Spleen (tissue), 11 donors: ENCODE measurements around the gene AIG1. TPM values are rescaled to one million over a fixed set of nuclear protein-coding genes. Genes with fewer than 3 reads are reported as not detected.

Experiments used
- DNase-seq: peaks from one replicate; pipeline ENCODE4 v3.0.0-alpha.2; 2020
- H3K27ac ChIP-seq, 8 donors: fragments of 200-600 bp; sonication (generic) in 7 of 8; 1 replicate in 4 of 8; 2 replicates in 4 of 8; pipeline versions ENCODE4 v1.5.0 to v1.8.0; 2016 to 2021; ENCODE audit warnings: inconsistent platforms in 4 of 8, mild to moderate bottlenecking in 4 of 8, moderate library complexity in 1 of 8
- H3K27me3 ChIP-seq, 7 donors: fragments of 200-600 bp; sonication (generic) in 6 of 7; replicated peaks in 1 of 7; 1 replicate in 4 of 7; 2 replicates in 3 of 7; pipeline versions ENCODE4 v1.5.0 to v1.8.0; 2016 to 2021; ENCODE audit warnings: inconsistent platforms in 3 of 7, mild to moderate bottlenecking in 1 of 7
- H3K36me3 ChIP-seq, 6 donors: fragments of 200-600 bp; sonication (generic) in 5 of 6; 1 replicate in 4 of 6; 2 replicates in 2 of 6; pipeline versions ENCODE4 v1.5.0 to v1.8.0; 2016 to 2021; ENCODE audit warnings: inconsistent platforms in 2 of 6
- H3K4me1 ChIP-seq, 6 donors: fragments of 200-600 bp; sonication (generic) in 5 of 6; 1 replicate in 3 of 6; 2 replicates in 3 of 6; pipeline versions ENCODE4 v1.5.0 to v1.8.0; 2016 to 2021; ENCODE audit warnings: inconsistent platforms in 3 of 6
- H3K4me3 ChIP-seq, 8 donors: fragments of 200-600 bp; sonication (generic) in 7 of 8; 1 replicate in 4 of 8; 2 replicates in 4 of 8; pipeline versions ENCODE4 v1.5.0 to v1.8.0; 2016 to 2021; ENCODE audit warnings: inconsistent platforms in 4 of 8, mild to moderate bottlenecking in 4 of 8, moderate library complexity in 2 of 8
- H3K9me3 ChIP-seq, 8 donors: fragments of 200-600 bp; sonication (generic) in 7 of 8; 1 replicate in 4 of 8; 2 replicates in 4 of 8; pipeline versions ENCODE4 v1.5.0 to v1.8.0; 2016 to 2021; ENCODE audit warnings: inconsistent platforms in 4 of 8
- POLR2A ChIP-seq, 3 donors: fragments of 450-650 bp; IDR thresholded peaks; one replicate each; pipeline ENCODE4 v1.5.1; 2017; ENCODE audit warnings: antibody characterized with exemption in 3 of 3, mild to moderate bottlenecking in 1 of 3
- POLR2AphosphoS5 ChIP-seq, 3 donors: sonication (generic); formaldehyde crosslinking; IDR thresholded peaks; one replicate each; pipeline ENCODE4 v1.5.1; 2017; ENCODE audit warnings: antibody characterized with exemption in 3 of 3
- WGBS, 5 donors: extraction: QIAGEN DNeasy Blood & Tissue Kit in 3 of 5; methylation state at CpG; one replicate each; pipeline versions ENCODE4 v1.1.5 to v1.1.7; 2013 to 2018; 5-methylcytosine and 5-hydroxymethylcytosine counted together
- intact Hi-C: fragments of 100-400 bp; cut with DNase I; formaldehyde crosslinking; loops from one replicate; pipeline ENCODE4 v1.15.0; 2023; ENCODE audit warnings: low total_unique reads
- polyA plus RNA-seq, 3 donors: library from polyadenylated mRNA; stranded (reverse); fragments of 200-250 nt; gene quantifications; one replicate each; pipeline ENCODE4 v1.2.1, GENCODE V29; 2013
- total RNA-seq, 7 donors: library from RNA; depleted of rRNA in 3 of 7; stranded (reverse); fragments of >200 nt in 3 of 7; fragmentation: NEBNext Ultra II Directional in 4 of 7; extraction: Animal tissue kit (Norgen Biotek cat#: 25700) in 4 of 7; gene quantifications; one replicate each; pipeline versions ENCODE4 v1.1.0 to v1.2.1, GENCODE V29; 2016 to 2021
- TF ChIP-seq, protein P1 (sequence below), 11 experiments: fragments of 200-600 bp in 7 of 11; fragments of 450-650 bp in 4 of 11; sonication (generic) in 4 of 11; IDR thresholded peaks in 8 of 11; conservative IDR thresholded peaks in 3 of 11; 1 replicate in 7 of 11; 2 replicates in 4 of 11; pipeline versions ENCODE4 v1.4.0 to v1.8.0; 2016 to 2021; ENCODE audit warnings: antibody characterized with exemption in 11 of 11, inconsistent platforms in 4 of 11, mild to moderate bottlenecking in 1 of 11
- donor health status: healthy with polysubstance abuse.
- donor health status: DM: no; HTN: no; CAD: no; lungs with moderate emphysema.
- donor health status: DM: no; HTN: no; CAD: no.
- donor health status: Bipolar disorder and iron deficiency.
- donor health status: healthy.
- donor health status: DM: no; HTN: no; CAD: no.
- donor health status: DM: yes; HTN: yes; CAD: no.

The AIG1 gene
- total and polyA plus RNA-seq, 10 donors = 14.3 to 38.0 (median 27.9) TPM

DNA sequence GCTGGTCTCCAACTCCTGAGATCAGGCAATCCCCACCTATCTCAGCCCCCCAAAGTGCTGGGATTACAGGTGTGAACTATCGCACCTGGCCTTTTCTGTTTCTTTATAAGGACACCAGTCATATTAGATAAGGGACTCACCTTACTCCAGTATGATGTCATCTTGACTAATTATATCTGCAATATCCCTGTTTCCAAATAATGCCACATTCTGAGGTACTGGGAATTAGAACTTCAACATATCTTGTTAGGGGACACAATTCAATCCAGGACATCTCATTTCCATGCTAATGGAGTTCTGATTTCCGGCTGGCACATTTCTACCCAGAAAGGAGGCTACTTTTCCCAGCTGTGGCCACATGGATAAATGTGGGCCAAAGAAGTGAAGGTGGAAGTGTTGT is 6.4 kb upstream of the AIG1 start:
- H3K4me1 ChIP-seq = peaks cover 0 to 16% (median 2%) of the 10 kb centered on the region in 6 donors
- peaks cover 0 to 2% (median 0%) of the 10 kb centered on the region in 8 donors for H3K9me3 ChIP-seq
- H3K4me3 ChIP-seq = no peak overlapping the region
- DNase-seq = no peak
- H3K36me3 ChIP-seq = no peaks in the 10 kb centered on the region
- H3K27me3 ChIP-seq = peaks cover 0 to 5% (median 0%) of the 10 kb centered on the region in 7 donors
- 88 to 95% (median 93%) methylated on average over 2 of the region's 2 CpGs for WGBS, 5 donors
- intact Hi-C loops = no loop called here
- H3K27ac ChIP-seq = no peak overlapping the region
- TF ChIP-seq POLR2AphosphoS5 (IDR thresholded peaks at IDR 0.05) (no peak), POLR2A (IDR thresholded peaks at IDR 0.05) (no peak)
- TF ChIP-seq, protein P1, sequence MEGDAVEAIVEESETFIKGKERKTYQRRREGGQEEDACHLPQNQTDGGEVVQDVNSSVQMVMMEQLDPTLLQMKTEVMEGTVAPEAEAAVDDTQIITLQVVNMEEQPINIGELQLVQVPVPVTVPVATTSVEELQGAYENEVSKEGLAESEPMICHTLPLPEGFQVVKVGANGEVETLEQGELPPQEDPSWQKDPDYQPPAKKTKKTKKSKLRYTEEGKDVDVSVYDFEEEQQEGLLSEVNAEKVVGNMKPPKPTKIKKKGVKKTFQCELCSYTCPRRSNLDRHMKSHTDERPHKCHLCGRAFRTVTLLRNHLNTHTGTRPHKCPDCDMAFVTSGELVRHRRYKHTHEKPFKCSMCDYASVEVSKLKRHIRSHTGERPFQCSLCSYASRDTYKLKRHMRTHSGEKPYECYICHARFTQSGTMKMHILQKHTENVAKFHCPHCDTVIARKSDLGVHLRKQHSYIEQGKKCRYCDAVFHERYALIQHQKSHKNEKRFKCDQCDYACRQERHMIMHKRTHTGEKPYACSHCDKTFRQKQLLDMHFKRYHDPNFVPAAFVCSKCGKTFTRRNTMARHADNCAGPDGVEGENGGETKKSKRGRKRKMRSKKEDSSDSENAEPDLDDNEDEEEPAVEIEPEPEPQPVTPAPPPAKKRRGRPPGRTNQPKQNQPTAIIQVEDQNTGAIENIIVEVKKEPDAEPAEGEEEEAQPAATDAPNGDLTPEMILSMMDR (IDR thresholded peaks at IDR 0.05 in 8 of 11, conservative IDR thresholded peaks at IDR 0.05 in 3 of 11) = no peak

DNA sequence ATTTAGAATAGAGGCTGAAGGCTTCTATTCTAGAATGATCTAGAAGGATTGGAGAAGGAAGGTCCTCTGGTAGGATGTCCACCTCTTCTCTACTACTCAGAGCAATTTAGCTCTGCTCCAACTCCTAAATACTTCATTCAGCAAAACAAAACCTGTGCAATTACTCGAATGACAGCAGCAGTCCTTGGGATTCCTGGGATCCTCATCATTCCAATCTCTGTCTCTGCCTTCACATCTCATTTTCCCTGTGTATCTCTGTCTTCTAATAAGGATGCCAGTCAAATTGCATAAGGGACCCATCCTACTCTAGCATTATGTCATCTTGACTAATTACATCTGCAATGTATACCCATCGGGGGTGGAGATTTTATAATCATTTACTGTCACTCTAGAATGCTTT is 5.5 kb upstream of the AIG1 start:
- Histone ChIP-seq H3K4me3 (no peak overlapping the region), H3K9me3 (no peaks in the 10 kb centered on the region), H3K27ac (no peak overlapping the region), H3K4me1 (peaks cover 0 to 25% (median 9%) of the 10 kb centered on the region in 6 donors), H3K36me3 (no peaks in the 10 kb centered on the region), H3K27me3 (no peaks in the 10 kb centered on the region)
- intact Hi-C loops = no loop called here
- 80 to 98% (median 91%) methylated on average over 2 of the region's 2 CpGs for WGBS, 5 donors
- TF ChIP-seq POLR2A (IDR thresholded peaks at IDR 0.05) (no peak), POLR2AphosphoS5 (IDR thresholded peaks at IDR 0.05) (no peak)
- TF ChIP-seq, protein P1 (IDR thresholded peaks at IDR 0.05 in 8 of 11, conservative IDR thresholded peaks at IDR 0.05 in 3 of 11) = no peak
- DNase-seq = no peak

DNA sequence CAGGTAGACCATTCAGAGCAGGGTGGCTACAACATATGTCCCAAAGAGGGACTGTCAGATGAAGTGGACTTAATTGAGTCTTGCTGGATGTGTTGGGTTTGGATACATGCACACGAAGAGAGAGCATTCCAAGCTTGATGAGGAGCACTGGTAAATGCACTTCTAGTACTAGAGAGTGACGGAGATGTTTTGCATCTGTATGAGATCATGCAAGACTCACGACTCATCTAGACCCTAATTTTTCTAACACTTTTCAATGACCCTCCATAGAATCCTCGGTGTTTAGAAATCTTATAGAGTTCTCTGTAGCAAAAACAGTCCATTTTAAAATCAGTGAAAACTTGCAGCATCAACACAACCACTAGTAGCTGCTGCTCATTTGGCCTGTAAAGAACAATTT is 4.8 kb upstream of the AIG1 start:
- H3K27me3 ChIP-seq = no peaks in the 10 kb centered on the region
- DNase-seq = no peak
- H3K27ac ChIP-seq = no peak overlapping the region
- 88 to 94% (median 91%) methylated on average over 4 of the region's 4 CpGs for WGBS, 5 donors
- H3K4me1 ChIP-seq = peaks cover 0 to 26% (median 9%) of the 10 kb centered on the region in 6 donors
- no peaks in the 10 kb centered on the region for H3K36me3 ChIP-seq
- intact Hi-C loops = no loop called here
- no peaks in the 10 kb centered on the region for H3K9me3 ChIP-seq
- TF ChIP-seq POLR2A (IDR thresholded peaks at IDR 0.05) (no peak), POLR2AphosphoS5 (IDR thresholded peaks at IDR 0.05) (no peak)
- no peak overlapping the region for H3K4me3 ChIP-seq

DNA sequence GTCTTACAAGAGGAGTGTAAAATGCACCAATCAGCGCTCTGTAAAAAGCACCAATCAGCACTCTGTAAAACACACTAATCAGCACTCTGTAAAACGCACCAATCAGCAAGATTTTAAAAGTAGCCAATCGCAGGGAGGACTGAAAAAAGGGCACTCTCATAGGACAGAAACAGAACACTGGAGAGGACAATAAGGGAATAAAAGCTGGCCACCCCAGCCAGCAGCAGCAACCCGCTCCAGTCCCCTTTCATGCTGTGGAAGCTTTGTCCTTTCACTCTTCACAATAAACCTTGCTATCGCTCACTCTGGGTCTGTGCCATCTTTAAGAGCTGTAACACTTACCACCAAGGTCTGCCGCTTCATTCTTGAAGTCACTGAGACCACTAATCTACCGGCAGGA is 1.7 kb upstream of the AIG1 start:
- Histone ChIP-seq H3K27me3 (no peaks in the 10 kb centered on the region), H3K4me3 (no peak overlapping the region), H3K27ac (peak overlapping the region in 3 of 8 donors; percentile 0 to 95 (median 94)), H3K36me3 (no peaks in the 10 kb centered on the region), H3K4me1 (peaks cover 0 to 27% (median 22%) of the 10 kb centered on the region in 6 donors), H3K9me3 (no peaks in the 10 kb centered on the region)
- DNase-seq = no peak
- 94 to 98% (median 96%) methylated on average over 7 of the region's 7 CpGs for WGBS, 5 donors
- intact Hi-C loops = no loop called here
- no peak for TF ChIP-seq POLR2AphosphoS5 (IDR thresholded peaks at IDR 0.05)
- TF ChIP-seq, protein P1 (IDR thresholded peaks at IDR 0.05 in 8 of 11, conservative IDR thresholded peaks at IDR 0.05 in 3 of 11) = no peak
- TF ChIP-seq POLR2A (IDR thresholded peaks at IDR 0.05) = no peak
